Trophoblast cell (in vitro differentiated cells and primary cell): ENCODE measurements around the gene SOX8.

Experiments used
- DNase-seq, 2 donors: peaks; one replicate each; pipeline ENCODE4 v3.0.0-alpha.2; 2016
- H2AFZ ChIP-seq: 2 replicates; pipeline ENCODE4 v1.6.1; 2013; ENCODE audit warnings: low read length, moderate library complexity, mild to moderate bottlenecking; ENCODE audit not compliant: insufficient read depth, poor library complexity
- H2AK5ac ChIP-seq: 2 replicates; pipeline ENCODE4 v1.6.1; 2013; ENCODE audit warnings: mild to moderate bottlenecking, low read length
- H2BK120ac ChIP-seq: 2 replicates; pipeline ENCODE4 v1.6.1; 2013; ENCODE audit warnings: low read length, mild to moderate bottlenecking, moderate library complexity; ENCODE audit not compliant: insufficient read depth, poor library complexity
- H2BK12ac ChIP-seq: 2 replicates; pipeline ENCODE4 v1.6.1; 2013; ENCODE audit warnings: mild to moderate bottlenecking, low read length, moderate library complexity
- H2BK5ac ChIP-seq: 2 replicates; pipeline ENCODE4 v1.6.1; 2013; ENCODE audit warnings: low read length, low read depth, moderate library complexity, mild to moderate bottlenecking; ENCODE audit not compliant: poor library complexity
- H3K14ac ChIP-seq: 2 replicates; pipeline ENCODE4 v1.6.1; 2013; ENCODE audit warnings: mild to moderate bottlenecking, low read length
- H3K18ac ChIP-seq: 2 replicates; pipeline ENCODE4 v1.6.1; 2013; ENCODE audit warnings: mild to moderate bottlenecking, low read length
- H3K23ac ChIP-seq: 2 replicates; pipeline ENCODE4 v1.6.1; 2013; ENCODE audit warnings: low read length
- H3K27ac ChIP-seq: 2 replicates; pipeline ENCODE4 v1.5.1; 2013; ENCODE audit warnings: low read depth, mild to moderate bottlenecking, inconsistent platforms, low read length, moderate library complexity
- H3K27me3 ChIP-seq: 2 replicates; pipeline ENCODE4 v1.6.1; 2013; ENCODE audit warnings: inconsistent platforms, mild to moderate bottlenecking, low read length, moderate library complexity; ENCODE audit not compliant: insufficient read depth
- H3K36me3 ChIP-seq, 2 experiments: 1 replicate in 1 of 2; 2 replicates in 1 of 2; pipeline ENCODE4 v1.6.1; 2013; ENCODE audit warnings: low read length in 2 of 2, mild to moderate bottlenecking in 2 of 2, moderate library complexity in 1 of 2; ENCODE audit not compliant: insufficient read depth in 2 of 2, control insufficient read depth in 1 of 2
- H3K4ac ChIP-seq: 2 replicates; pipeline ENCODE4 v1.6.1; 2013; ENCODE audit warnings: low read depth, mild to moderate bottlenecking, low read length, moderate library complexity
- H3K4me1 ChIP-seq, 2 experiments: 1 replicate in 1 of 2; 2 replicates in 1 of 2; pipeline ENCODE4 v1.6.1; 2013; ENCODE audit warnings: low read length in 2 of 2, mild to moderate bottlenecking in 2 of 2, moderate library complexity in 1 of 2; ENCODE audit not compliant: insufficient read depth in 2 of 2, control insufficient read depth in 1 of 2
- H3K4me2 ChIP-seq: 2 replicates; pipeline ENCODE4 v1.6.1; 2013; ENCODE audit warnings: inconsistent platforms, mild to moderate bottlenecking, low read length, moderate library complexity
- H3K4me3 ChIP-seq: 2 replicates; pipeline ENCODE4 v1.5.1; 2013; ENCODE audit warnings: mild to moderate bottlenecking, low read depth, low read length, inconsistent platforms
- H3K79me1 ChIP-seq: one replicate; pipeline ENCODE4 v1.6.1; 2013; ENCODE audit warnings: low read length
- H3K79me2 ChIP-seq: 2 replicates; pipeline ENCODE4 v1.6.1; 2013; ENCODE audit warnings: low read length, mild to moderate bottlenecking; ENCODE audit not compliant: control insufficient read depth, insufficient read depth, poor library complexity
- H3K9ac ChIP-seq: 2 replicates; pipeline ENCODE4 v1.6.1; 2013; ENCODE audit warnings: mild to moderate bottlenecking, low read length
- H3K9me3 ChIP-seq: 2 replicates; pipeline ENCODE4 v1.6.1; 2013; ENCODE audit warnings: low read depth, mild to moderate bottlenecking, control low read depth, inconsistent platforms, low read length; ENCODE audit not compliant: insufficient read depth
- H4K12ac ChIP-seq: 2 replicates; pipeline ENCODE4 v1.6.1; 2013; ENCODE audit warnings: low read depth, mild to moderate bottlenecking, low read length, moderate library complexity
- H4K8ac ChIP-seq: 2 replicates; pipeline ENCODE4 v1.6.1; 2013; ENCODE audit warnings: low read depth, mild to moderate bottlenecking, low read length, moderate library complexity
- H4K91ac ChIP-seq: one replicate; pipeline ENCODE4 v1.6.1; 2013; ENCODE audit warnings: low read depth, mild to moderate bottlenecking, low read length, moderate library complexity
- WGBS: extraction: QIAGEN DNeasy Blood & Tissue Kit; methylation state at CpG from one replicate; pipeline ENCODE4 v1.1.7; 2013; ENCODE audit warnings: missing lambda C conversion rate; ENCODE audit not compliant: insufficient read length, insufficient coverage; ENCODE audit errors: extremely low coverage; 5-methylcytosine and 5-hydroxymethylcytosine counted together

Gene SOX8

GRCh38 chr16:991345-991744 is 9.8 kb downstream of the SOX8 start:
- Histone ChIP-seq H2BK120ac (no peak overlapping the region), H3K27ac (no peak overlapping the region), H2AK5ac (no peak overlapping the region), H4K12ac (no peak overlapping the region), H2AFZ (no peak overlapping the region), H3K4me2 (no peak overlapping the region), H3K79me2 (no peaks in the 10 kb centered on the region), H3K36me3 (no peaks in the 10 kb centered on the region), H4K91ac (no peak overlapping the region), H3K4me3 (no peak overlapping the region), H3K14ac (no peak overlapping the region), H3K9me3 (peaks cover 31% of the 10 kb centered on the region), H3K4ac (no peak overlapping the region), H2BK12ac (no peak overlapping the region), H3K18ac (no peak overlapping the region), H3K9ac (no peak overlapping the region), H3K79me1 (no peaks in the 10 kb centered on the region), H3K23ac (no peak overlapping the region), H4K8ac (no peak overlapping the region), H2BK5ac (no peak overlapping the region), H3K27me3 (peaks cover 2% of the 10 kb centered on the region), H3K4me1 (no peaks in the 10 kb centered on the region)
- DNase-seq, result no peak
- no CpG with 5 or more reads among the region's 11 CpGs for WGBS

DNA sequence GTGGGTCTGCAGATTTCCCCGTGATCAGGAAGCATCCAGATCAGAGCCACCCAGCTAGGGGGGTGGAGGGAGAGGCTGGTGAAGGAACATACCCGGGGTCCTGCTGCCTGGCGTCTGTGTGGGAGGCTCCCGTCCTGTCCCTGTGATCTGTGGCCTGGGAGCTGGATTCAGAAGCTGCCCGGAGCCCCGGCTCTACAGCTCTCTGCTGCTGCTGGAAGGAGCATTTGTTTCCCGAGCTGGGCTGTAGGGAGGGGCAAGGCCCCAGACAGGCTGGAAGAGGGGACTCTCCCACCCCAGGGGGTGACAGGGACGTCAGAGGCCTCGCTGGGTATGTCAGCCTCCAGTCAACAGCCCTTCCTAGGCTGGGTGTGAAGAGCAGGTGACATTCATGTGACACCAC is 10.2 kb downstream of the SOX8 start:
- Histone ChIP-seq H3K36me3 (no peaks in the 10 kb centered on the region), H3K4me3 (no peak overlapping the region), H3K9ac (no peak overlapping the region), H3K27ac (no peak overlapping the region), H3K23ac (no peak overlapping the region), H3K79me2 (no peaks in the 10 kb centered on the region), H3K4me1 (no peaks in the 10 kb centered on the region), H2AFZ (no peak overlapping the region), H4K8ac (no peak overlapping the region), H3K4me2 (no peak overlapping the region), H3K14ac (no peak overlapping the region), H3K27me3 (peaks cover 2% of the 10 kb centered on the region), H2BK12ac (no peak overlapping the region), H3K9me3 (peaks cover 35% of the 10 kb centered on the region), H4K91ac (no peak overlapping the region), H2BK5ac (no peak overlapping the region), H4K12ac (no peak overlapping the region), H3K79me1 (no peaks in the 10 kb centered on the region), H3K18ac (no peak overlapping the region), H2BK120ac (no peak overlapping the region), H3K4ac (no peak overlapping the region), H2AK5ac (no peak overlapping the region)
- no peak for DNase-seq
- no CpG with 5 or more reads among the region's 9 CpGs for WGBS

DNA sequence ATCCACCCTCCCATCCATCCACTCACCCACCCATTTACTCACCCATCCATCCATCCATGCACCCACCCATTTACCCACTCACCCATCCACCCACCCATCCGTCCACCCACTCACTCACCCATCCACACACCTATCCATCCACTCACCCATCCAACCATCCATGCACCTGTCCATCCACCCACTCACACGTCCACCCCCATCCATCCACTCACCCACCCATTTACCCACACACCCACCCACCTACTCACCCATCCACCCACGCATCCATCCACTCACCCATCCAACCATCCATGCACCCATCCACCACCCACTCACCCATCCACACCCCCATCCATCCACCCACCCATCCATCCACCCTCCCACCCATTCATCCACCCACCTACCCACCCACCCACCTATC is 12.2 kb downstream of the SOX8 start:
- peaks cover 49% of the 10 kb centered on the region for H3K9me3 ChIP-seq
- no peaks in the 10 kb centered on the region for H3K4me1 ChIP-seq
- H3K9ac ChIP-seq, result no peak overlapping the region
- H3K27me3 ChIP-seq, result peaks cover 2% of the 10 kb centered on the region
- H2BK12ac ChIP-seq, result no peak overlapping the region
- WGBS, result no CpG with 5 or more reads among the region's 3 CpGs
- H2BK120ac ChIP-seq, result no peak overlapping the region
- H3K4me2 ChIP-seq, result no peak overlapping the region
- H3K14ac ChIP-seq, result no peak overlapping the region
- no peak overlapping the region for H3K4ac ChIP-seq
- H2AFZ ChIP-seq, result no peak overlapping the region
- H3K18ac ChIP-seq, result no peak overlapping the region
- H2BK5ac ChIP-seq, result no peak overlapping the region
- H4K8ac ChIP-seq, result no peak overlapping the region
- no peak overlapping the region for H3K27ac ChIP-seq
- no peak overlapping the region for H3K4me3 ChIP-seq
- no peak overlapping the region for H3K23ac ChIP-seq
- no peak overlapping the region for H4K91ac ChIP-seq
- H3K79me1 ChIP-seq, result no peaks in the 10 kb centered on the region
- H3K36me3 ChIP-seq, result no peaks in the 10 kb centered on the region
- no peak overlapping the region for H2AK5ac ChIP-seq
- H3K79me2 ChIP-seq, result no peaks in the 10 kb centered on the region
- no peak overlapping the region for H4K12ac ChIP-seq
- no peak for DNase-seq

DNA sequence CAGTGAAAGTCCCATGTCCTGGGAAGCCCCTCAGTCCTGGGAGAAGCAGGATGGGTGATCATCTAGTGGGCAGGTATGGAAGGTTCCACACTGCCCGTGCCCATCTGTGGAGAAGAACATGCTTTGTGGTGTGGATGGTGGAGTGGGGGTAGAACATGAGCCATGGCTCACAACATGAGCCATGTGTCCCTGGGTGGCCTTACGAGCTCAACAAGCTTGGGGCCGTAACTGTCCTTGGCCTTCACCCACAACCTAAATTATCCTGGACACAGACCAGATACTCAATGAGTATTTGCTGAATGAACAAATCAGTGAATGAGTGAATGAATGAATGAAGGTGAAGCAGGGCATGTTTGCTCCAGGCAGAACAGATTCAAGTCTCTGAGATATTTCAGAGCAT is 13.5 kb downstream of the SOX8 start:
- no peak overlapping the region for H2BK120ac ChIP-seq
- H3K14ac ChIP-seq, result no peak overlapping the region
- no peak overlapping the region for H3K27ac ChIP-seq
- no peak overlapping the region for H4K8ac ChIP-seq
- DNase-seq, result no peak
- peaks cover 56% of the 10 kb centered on the region for H3K9me3 ChIP-seq
- WGBS, result no CpG with 5 or more reads among the region's 3 CpGs
- no peak overlapping the region for H3K9ac ChIP-seq
- H3K36me3 ChIP-seq, result no peaks in the 10 kb centered on the region
- no peak overlapping the region for H2BK12ac ChIP-seq
- H3K79me1 ChIP-seq, result no peaks in the 10 kb centered on the region
- H2BK5ac ChIP-seq, result no peak overlapping the region
- no peak overlapping the region for H3K4me3 ChIP-seq
- no peak overlapping the region for H2AFZ ChIP-seq
- H3K4me1 ChIP-seq, result no peaks in the 10 kb centered on the region
- H4K91ac ChIP-seq, result no peak overlapping the region
- no peak overlapping the region for H3K18ac ChIP-seq
- H3K79me2 ChIP-seq, result no peaks in the 10 kb centered on the region
- peaks cover 2% of the 10 kb centered on the region for H3K27me3 ChIP-seq
- H3K4me2 ChIP-seq, result no peak overlapping the region
- H3K23ac ChIP-seq, result no peak overlapping the region
- H4K12ac ChIP-seq, result no peak overlapping the region
- no peak overlapping the region for H3K4ac ChIP-seq
- H2AK5ac ChIP-seq, result no peak overlapping the region
